Measurements from ENCODE around the gene MSX2. TPM values are rescaled to one million over a fixed set of nuclear protein-coding genes. Genes with fewer than 3 reads are reported as not detected.

Gene MSX2
- total RNA-seq, 1 experiment from 2014 or later: 4.9 TPM

GRCh38 chr5:174721530-174722432, 2.6 kb upstream of the MSX2 start:
- intact Hi-C loops (cut with micrococcal nuclease): no loop called here
- H3K79me2 ChIP-seq (ENCODE audit: low read length): 0 out of 2 replicates have a peak, but pooled peaks cover 11% of the 10 kb centered on the region
- CTCF ChIA-PET: no interaction called here
- no peaks in the 10 kb centered on the region for H4K20me1 ChIP-seq (ENCODE audit: low read length)
- no peaks in the 10 kb centered on the region for H3K36me3 ChIP-seq (ENCODE audit: low read depth, low read length)
- H3K27me3 ChIP-seq (ENCODE audit: low read length): peaks cover 29% of the 10 kb centered on the region
- no TSS peak for BruUV-seq (replicated peaks)
- ATAC-seq: no peak
- TF ChIP-seq EZH2 (IDR thresholded peaks at IDR 0.05; ENCODE audit: low read length, unreplicated experiment) (no peak), CTCF (conservative IDR thresholded peaks at IDR 0.05; ENCODE audit: low read depth, low read length) (no peak), EZH2phosphoT487 (IDR thresholded peaks at IDR 0.05; ENCODE audit: borderline replicate concordance, low read length) (no peak)
- peaks cover 13% of the 10 kb centered on the region for H3K4me1 ChIP-seq (ENCODE audit: insufficient read depth, low read length)
- H3K9me2 ChIP-seq (replicated peaks; ENCODE audit: low read length): no peaks in the 10 kb centered on the region
- DNase-seq: no peak
- peak overlapping the region; percentile 42; the same call in 1 of the 2 replicates for H3K4me2 ChIP-seq (ENCODE audit: low read length)
- 0 out of 2 replicates have a peak overlapping the region, but pooled peaks have one; percentile 12 for H3K4me3 ChIP-seq (ENCODE audit: low read length)
- no peaks in the 10 kb centered on the region for H3F3A ChIP-seq (ENCODE audit: low read length, unreplicated experiment)
- H2AFZ ChIP-seq (ENCODE audit: low read length): no peak overlapping the region
- no peaks in the 10 kb centered on the region for H3K9me3 ChIP-seq (ENCODE audit: low read length)
- H3K9ac ChIP-seq (ENCODE audit: low read length): no peak overlapping the region
- POLR2A ChIA-PET (ENCODE audit: unreplicated experiment): no interaction called here
- H3K27ac ChIP-seq (ENCODE audit: low read length): no peak overlapping the region

DNA sequence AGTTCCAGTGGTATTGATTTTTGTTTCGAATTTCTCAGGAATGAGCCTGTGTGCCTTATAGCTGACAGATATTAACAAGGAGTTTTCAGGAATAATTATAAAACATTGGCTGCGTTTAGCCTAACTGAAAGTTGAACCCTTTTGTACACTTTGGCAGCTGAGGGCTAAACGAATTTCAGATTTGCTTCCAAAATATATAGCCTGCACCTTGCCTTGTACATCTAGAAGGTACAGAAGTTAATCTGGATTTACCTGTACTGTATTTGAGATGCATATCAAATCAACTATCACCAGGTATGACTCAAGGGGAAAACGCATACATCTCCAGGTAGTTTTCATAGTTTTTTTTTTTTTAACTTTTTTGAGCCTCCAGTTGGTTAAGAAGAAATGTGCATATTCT, 1.9 kb upstream of the MSX2 start:
- H3K27me3 ChIP-seq (ENCODE audit: low read length): peaks cover 29% of the 10 kb centered on the region

GRCh38 chr5:174723315-174723978, 935 bp upstream of the MSX2 start:
- ChIA-PET POLR2A (ENCODE audit: unreplicated experiment) (no interaction called here), CTCF (no interaction called here)
- H4K20me1 ChIP-seq (ENCODE audit: low read length): no peaks in the 10 kb centered on the region
- no peak for TF ChIP-seq EZH2phosphoT487 (IDR thresholded peaks at IDR 0.05; ENCODE audit: borderline replicate concordance, low read length)
- TF ChIP-seq CTCF (conservative IDR thresholded peaks at IDR 0.05; ENCODE audit: low read depth, low read length): no peak
- TF ChIP-seq EZH2 (IDR thresholded peaks at IDR 0.05; ENCODE audit: low read length, unreplicated experiment): no peak
- ATAC-seq (no peak), DNase-seq (no peak)
- no TSS peak for BruUV-seq (replicated peaks)
- H3K4me2 ChIP-seq (ENCODE audit: low read length): peak overlapping the region; percentile 94
- no peaks in the 10 kb centered on the region for H3K9me3 ChIP-seq (ENCODE audit: low read length)
- no peak overlapping the region for H3K27ac ChIP-seq (ENCODE audit: low read length)
- H3K4me3 ChIP-seq (ENCODE audit: low read length): peak overlapping the region; percentile 81
- H3K9ac ChIP-seq (ENCODE audit: low read length): no peak overlapping the region
- peaks cover 3% of the 10 kb centered on the region for H3K4me1 ChIP-seq (ENCODE audit: insufficient read depth, low read length)
- H3K27me3 ChIP-seq (ENCODE audit: low read length): peaks cover 29% of the 10 kb centered on the region
- 0 out of 2 replicates have a peak, but pooled peaks cover 11% of the 10 kb centered on the region for H3K79me2 ChIP-seq (ENCODE audit: low read length)
- no peaks in the 10 kb centered on the region for H3F3A ChIP-seq (ENCODE audit: low read length, unreplicated experiment)
- no peaks in the 10 kb centered on the region for H3K9me2 ChIP-seq (replicated peaks; ENCODE audit: low read length)
- intact Hi-C loops (cut with micrococcal nuclease): no loop called here
- no peaks in the 10 kb centered on the region for H3K36me3 ChIP-seq (ENCODE audit: low read depth, low read length)
- H2AFZ ChIP-seq (ENCODE audit: low read length): peak overlapping the region; percentile 98

More for the DNA sequence above, 1.9 kb upstream of the MSX2 start:
- H3F3A ChIP-seq (ENCODE audit: low read length, unreplicated experiment): no peaks in the 10 kb centered on the region
- H3K4me2 ChIP-seq (ENCODE audit: low read length): no peak overlapping the region
- H3K36me3 ChIP-seq (ENCODE audit: low read depth, low read length): no peaks in the 10 kb centered on the region
- no TSS peak for BruUV-seq (replicated peaks)
- DNase-seq (no peak), ATAC-seq (no peak)
- no peaks in the 10 kb centered on the region for H4K20me1 ChIP-seq (ENCODE audit: low read length)
- H3K4me3 ChIP-seq (ENCODE audit: low read length): no peak overlapping the region
- no peaks in the 10 kb centered on the region for H3K9me3 ChIP-seq (ENCODE audit: low read length)
- TF ChIP-seq EZH2phosphoT487 (IDR thresholded peaks at IDR 0.05; ENCODE audit: borderline replicate concordance, low read length): no peak
- no peak for TF ChIP-seq EZH2 (IDR thresholded peaks at IDR 0.05; ENCODE audit: low read length, unreplicated experiment)
- ChIA-PET CTCF (no interaction called here), POLR2A (ENCODE audit: unreplicated experiment) (no interaction called here)
- no peak overlapping the region for H2AFZ ChIP-seq (ENCODE audit: low read length)
- intact Hi-C loops (cut with micrococcal nuclease): no loop called here
- H3K4me1 ChIP-seq (ENCODE audit: insufficient read depth, low read length): peaks cover 12% of the 10 kb centered on the region
- H3K9me2 ChIP-seq (replicated peaks; ENCODE audit: low read length): no peaks in the 10 kb centered on the region
- no peak overlapping the region for H3K9ac ChIP-seq (ENCODE audit: low read length)
- no peak overlapping the region for H3K27ac ChIP-seq (ENCODE audit: low read length)
- 0 out of 2 replicates have a peak, but pooled peaks cover 11% of the 10 kb centered on the region for H3K79me2 ChIP-seq (ENCODE audit: low read length)
